GM18505 (cell line): ENCODE data around the gene SCFD1.
"Not testable (repeated sequence)": the region's sequence is repeated elsewhere in the genome, so short reads cannot be mapped to it uniquely, and the experiment has no call there.

Experiments used
- ATAC-seq: cut with Tn5 transposase; IDR thresholded peaks from one replicate; pipeline ENCODE4 v1.9.1; 2021; ENCODE audit not compliant: unreplicated experiment
- POLR2A ChIP-seq: IDR thresholded peaks from 4 replicates; pipeline ENCODE4 v1.6.1; 2011; ENCODE audit warnings: borderline replicate concordance; ENCODE audit not compliant: insufficient read depth, insufficient read length; ENCODE audit errors: extremely low read depth

Gene SCFD1

GRCh38 chr14:30630248-30630647, 8.1 kb downstream of the SCFD1 start:
- ATAC-seq = no peak
- no peak for TF ChIP-seq POLR2A

GRCh38 chr14:30632730-30633129, 10.6 kb downstream of the SCFD1 start:
- no peak for ATAC-seq
- TF ChIP-seq POLR2A = no peak

- TF ChIP-seq POLR2A = no peak
- no peak for ATAC-seq
These were observed 16.8 kb downstream of the SCFD1 start for GRCh38 chr14:30638926-30639325.

DNA sequence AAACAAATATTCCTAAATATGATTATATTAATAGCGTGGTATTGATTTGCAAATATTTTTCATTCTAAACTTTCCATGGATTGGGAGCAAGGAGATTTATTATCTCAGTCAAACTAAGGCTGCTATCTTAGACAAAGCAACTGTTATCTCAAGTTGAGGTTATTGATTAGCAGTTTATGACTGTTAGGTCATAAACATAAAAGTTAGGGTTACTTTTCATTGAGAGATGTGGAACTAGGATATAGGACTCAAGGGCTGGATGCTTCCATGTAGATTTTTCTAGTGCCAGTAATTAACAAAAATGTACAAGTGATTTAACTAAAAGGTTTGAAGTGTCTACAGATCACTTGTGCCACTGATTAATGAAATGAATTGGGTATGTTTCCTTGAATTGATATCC, 19.1 kb downstream of the SCFD1 start:
- ATAC-seq = no peak
- TF ChIP-seq POLR2A = no peak

DNA sequence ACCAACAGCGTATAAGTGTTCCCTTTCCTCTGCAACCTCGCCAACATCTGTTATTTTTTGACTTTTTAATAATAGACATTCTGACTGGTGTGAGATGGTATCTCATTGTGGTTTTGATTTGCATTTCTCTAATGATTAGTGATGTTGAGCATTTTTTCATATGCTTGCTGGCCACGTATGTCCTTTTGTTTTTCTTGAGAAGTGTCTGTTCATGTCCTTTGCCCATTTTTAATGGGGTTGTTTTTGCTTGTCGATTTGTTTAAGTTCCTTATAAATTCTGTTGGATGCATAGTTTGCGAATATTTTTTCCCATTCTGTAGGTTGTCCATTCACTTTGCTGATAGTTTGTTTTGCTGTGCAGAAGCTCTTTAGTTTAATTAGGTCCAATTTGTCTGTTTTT, 22.3 kb downstream of the SCFD1 start:
- not testable (repeated sequence) for ATAC-seq

DNA sequence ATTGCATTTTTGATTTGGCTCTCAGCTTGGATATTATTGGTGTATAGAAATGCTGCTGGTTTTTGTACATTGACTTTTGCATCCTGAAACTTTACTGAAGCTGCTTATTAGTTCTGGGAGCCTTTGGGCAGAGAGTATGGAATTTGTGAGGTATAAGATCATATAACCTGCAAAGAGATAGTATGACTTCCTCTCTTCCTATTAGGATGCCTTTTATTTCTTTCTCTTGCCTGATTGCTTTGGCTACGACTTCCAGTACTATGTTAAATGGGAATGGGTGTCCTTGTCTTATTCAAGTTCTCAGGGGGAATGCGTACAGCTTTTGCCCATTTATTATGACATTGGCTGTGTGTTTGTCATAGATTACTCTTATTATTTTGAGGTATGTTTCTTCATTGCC, 23.5 kb downstream of the SCFD1 start:
- TF ChIP-seq POLR2A = no peak
- ATAC-seq = no peak

DNA sequence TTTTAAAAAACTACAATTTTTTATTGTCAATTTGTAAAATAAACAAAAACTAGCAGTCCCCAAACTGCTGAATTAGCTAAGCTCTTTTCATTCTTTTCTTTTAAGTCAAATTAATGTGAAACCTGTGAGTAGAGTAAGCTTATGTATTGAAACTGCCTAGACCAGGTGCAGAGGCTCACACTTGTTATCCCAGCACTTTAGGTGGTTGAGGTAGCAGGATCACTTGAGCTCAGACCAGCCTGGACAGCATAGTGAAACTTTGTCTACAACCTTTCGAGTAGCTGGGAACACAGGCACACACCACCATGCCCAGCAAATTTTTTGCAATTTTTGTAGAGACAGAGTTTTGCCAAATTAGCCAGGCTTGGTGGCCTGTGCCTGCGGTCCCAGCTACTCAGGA, 26.4 kb downstream of the SCFD1 start:
- no peak for ATAC-seq
- no peak for TF ChIP-seq POLR2A

GRCh38 chr14:30651937-30652336, 29.8 kb downstream of the SCFD1 start:
- TF ChIP-seq POLR2A = no peak
- ATAC-seq = no peak

GRCh38 chr14:30655124-30655523, 33.0 kb downstream of the SCFD1 start:
- no peak for TF ChIP-seq POLR2A
- no peak for ATAC-seq

GRCh38 chr14:30655658-30656057, 33.5 kb downstream of the SCFD1 start:
- TF ChIP-seq POLR2A = no peak
- ATAC-seq = no peak

GRCh38 chr14:30656190-30656632, 34.1 kb downstream of the SCFD1 start:
- no peak for TF ChIP-seq POLR2A
- no peak for ATAC-seq

DNA sequence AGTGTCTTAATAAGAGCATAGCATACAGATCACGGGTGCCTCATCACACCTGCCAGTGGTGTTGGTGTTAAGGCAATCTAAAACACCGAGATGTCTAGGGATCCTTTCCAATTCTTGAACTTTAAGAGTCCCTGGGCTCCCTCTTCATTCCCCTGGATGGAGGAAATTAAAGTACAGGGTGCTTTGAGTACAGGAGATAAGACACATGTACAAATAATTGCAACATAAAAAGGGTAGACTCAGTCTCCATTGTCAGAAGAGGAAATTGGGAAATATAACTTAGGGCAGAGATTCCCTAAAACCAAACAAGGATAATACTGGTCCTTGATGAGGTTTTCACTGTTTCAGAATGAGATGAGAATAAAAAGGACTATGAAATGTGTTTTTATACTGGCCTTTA, 34.9 kb downstream of the SCFD1 start:
- TF ChIP-seq POLR2A = no peak
- no peak for ATAC-seq

GRCh38 chr14:30657606-30658163, 35.6 kb downstream of the SCFD1 start:
- no peak for ATAC-seq
- TF ChIP-seq POLR2A = no peak

GRCh38 chr14:30658645-30659044, 36.5 kb downstream of the SCFD1 start:
- ATAC-seq = no peak
- no peak for TF ChIP-seq POLR2A

GRCh38 chr14:30669594-30669993, 47.5 kb downstream of the SCFD1 start:
- no peak for TF ChIP-seq POLR2A
- ATAC-seq = no peak
